Suprapubic skin (tissue), 4 donors: ENCODE results near the gene STKLD1. TPM values are rescaled to one million over a fixed set of nuclear protein-coding genes. Genes with fewer than 3 reads are reported as not detected.

Experiments used
- DNase-seq, 2 donors: peaks; one replicate each; pipeline ENCODE4 v3.0.0-alpha.2; 2019; ENCODE audit warnings: low spot score in 2 of 2
- H3K27ac ChIP-seq: fragments of 200-600 bp; sonication (generic); one replicate; pipeline ENCODE4 v1.5.1; 2019
- H3K27me3 ChIP-seq: fragments of 200-600 bp; sonication (generic); one replicate; pipeline ENCODE4 v1.5.1; 2019
- H3K36me3 ChIP-seq: fragments of 200-600 bp; sonication (generic); one replicate; pipeline ENCODE4 v1.5.1; 2019
- H3K4me1 ChIP-seq: fragments of 200-600 bp; sonication (generic); one replicate; pipeline ENCODE4 v1.5.1; 2019
- H3K4me3 ChIP-seq: fragments of 200-600 bp; sonication (generic); one replicate; pipeline ENCODE4 v1.5.1; 2019; ENCODE audit warnings: mild to moderate bottlenecking
- H3K9me3 ChIP-seq: fragments of 200-600 bp; sonication (generic); one replicate; pipeline ENCODE4 v1.5.1; 2019
- EP300 ChIP-seq: sonication (generic); formaldehyde crosslinking; IDR thresholded peaks from one replicate; pipeline ENCODE4 v1.6.1; 2017; ENCODE audit warnings: antibody characterized with exemption
- POLR2A ChIP-seq, 2 donors: fragments of 450-650 bp; IDR thresholded peaks; one replicate each; pipeline ENCODE4 v1.6.1; 2017; ENCODE audit warnings: antibody characterized with exemption in 2 of 2, mild to moderate bottlenecking in 2 of 2, moderate library complexity in 2 of 2
- POLR2AphosphoS5 ChIP-seq, 3 donors: sonication (generic); formaldehyde crosslinking; IDR thresholded peaks; one replicate each; pipeline ENCODE4 v1.6.1; 2017; ENCODE audit warnings: antibody characterized with exemption in 3 of 3
- WGBS: methylation state at CpG from one replicate; pipeline ENCODE4 v1.1.5; 2018; 5-methylcytosine and 5-hydroxymethylcytosine counted together
- total RNA-seq, 4 donors: library from RNA; depleted of rRNA; stranded (reverse); fragments of >200 nt; gene quantifications; one replicate each; pipeline ENCODE4 v1.1.0, GENCODE V29; 2016
- TF ChIP-seq, protein P1 (sequence below), 2 donors: fragments of 200-600 bp in 1 of 2; fragments of 450-650 bp in 1 of 2; sonication (generic) in 1 of 2; IDR thresholded peaks; one replicate each; pipeline ENCODE4 v1.5.1; 2016 to 2019; ENCODE audit warnings: antibody characterized with exemption in 2 of 2, mild to moderate bottlenecking in 1 of 2, moderate library complexity in 1 of 2

Gene STKLD1
- total RNA-seq, 4 donors from 2014 or later = 1.8 to 4.2 (median 2.3) TPM; not detected in 1

DNA sequence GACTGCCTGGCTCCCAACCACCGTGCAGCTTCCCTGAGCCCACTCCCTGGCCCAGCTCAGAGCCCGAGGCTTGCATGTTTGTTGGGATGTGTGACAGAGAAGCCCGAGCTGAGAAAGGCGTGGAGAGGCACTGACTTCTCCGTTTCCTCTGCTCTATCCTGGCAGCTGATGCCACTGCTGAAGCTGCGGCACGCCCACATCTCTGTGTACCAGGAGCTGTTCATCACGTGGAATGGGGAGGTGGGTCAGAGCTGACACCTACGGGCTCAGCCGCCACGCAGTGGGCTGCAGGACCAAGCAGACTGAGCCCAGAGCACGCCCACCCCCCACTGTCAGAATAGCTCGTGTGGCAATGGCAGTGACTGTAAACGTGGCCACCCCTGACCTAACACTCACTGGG lies 9.3 kb downstream of the STKLD1 start:
- H3K27me3 ChIP-seq = no peaks in the 10 kb centered on the region
- H3K9me3 ChIP-seq = no peaks in the 10 kb centered on the region
- peaks cover 8% of the 10 kb centered on the region for H3K4me1 ChIP-seq
- no peak overlapping the region for H3K27ac ChIP-seq
- no peak overlapping the region for H3K4me3 ChIP-seq
- H3K36me3 ChIP-seq = no peaks in the 10 kb centered on the region
- no peak for TF ChIP-seq POLR2AphosphoS5 (IDR thresholded peaks at IDR 0.05)
- no peak for TF ChIP-seq POLR2A (IDR thresholded peaks at IDR 0.05)
- no peak for TF ChIP-seq EP300
- TF ChIP-seq, protein P1, sequence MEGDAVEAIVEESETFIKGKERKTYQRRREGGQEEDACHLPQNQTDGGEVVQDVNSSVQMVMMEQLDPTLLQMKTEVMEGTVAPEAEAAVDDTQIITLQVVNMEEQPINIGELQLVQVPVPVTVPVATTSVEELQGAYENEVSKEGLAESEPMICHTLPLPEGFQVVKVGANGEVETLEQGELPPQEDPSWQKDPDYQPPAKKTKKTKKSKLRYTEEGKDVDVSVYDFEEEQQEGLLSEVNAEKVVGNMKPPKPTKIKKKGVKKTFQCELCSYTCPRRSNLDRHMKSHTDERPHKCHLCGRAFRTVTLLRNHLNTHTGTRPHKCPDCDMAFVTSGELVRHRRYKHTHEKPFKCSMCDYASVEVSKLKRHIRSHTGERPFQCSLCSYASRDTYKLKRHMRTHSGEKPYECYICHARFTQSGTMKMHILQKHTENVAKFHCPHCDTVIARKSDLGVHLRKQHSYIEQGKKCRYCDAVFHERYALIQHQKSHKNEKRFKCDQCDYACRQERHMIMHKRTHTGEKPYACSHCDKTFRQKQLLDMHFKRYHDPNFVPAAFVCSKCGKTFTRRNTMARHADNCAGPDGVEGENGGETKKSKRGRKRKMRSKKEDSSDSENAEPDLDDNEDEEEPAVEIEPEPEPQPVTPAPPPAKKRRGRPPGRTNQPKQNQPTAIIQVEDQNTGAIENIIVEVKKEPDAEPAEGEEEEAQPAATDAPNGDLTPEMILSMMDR (IDR thresholded peaks at IDR 0.05) = no peak
- WGBS = 68% methylated on average over 6 of the region's 14 CpGs
- DNase-seq = no peak

DNA sequence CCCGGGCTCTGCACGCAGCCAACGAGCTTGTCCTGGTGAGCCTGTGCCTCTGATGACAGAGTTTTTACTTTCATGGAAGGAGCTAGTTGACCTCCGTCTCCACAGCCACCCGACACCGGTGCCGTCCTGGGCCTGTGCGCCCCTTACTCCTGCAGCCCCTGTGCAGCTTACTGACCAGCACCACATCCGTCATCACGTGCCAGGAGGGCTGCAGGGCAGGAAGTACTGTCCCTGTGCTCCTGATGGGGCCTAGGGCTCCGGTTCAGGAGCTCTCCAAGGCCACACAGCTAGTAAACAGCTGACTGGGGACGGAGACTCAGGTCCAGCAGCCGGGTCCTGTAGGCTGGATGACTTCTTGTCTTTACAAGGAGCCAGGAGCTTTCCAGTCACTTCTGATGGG lies 10.2 kb downstream of the STKLD1 start:
- Histone ChIP-seq H3K36me3 (no peaks in the 10 kb centered on the region), H3K27me3 (no peaks in the 10 kb centered on the region), H3K9me3 (no peaks in the 10 kb centered on the region), H3K4me1 (peaks cover 8% of the 10 kb centered on the region), H3K4me3 (no peak overlapping the region), H3K27ac (no peak overlapping the region)
- DNase-seq = no peak
- WGBS = 88% methylated on average over 9 of the region's 13 CpGs
- TF ChIP-seq, protein P1 (IDR thresholded peaks at IDR 0.05) = no peak
- TF ChIP-seq EP300 = no peak
- no peak for TF ChIP-seq POLR2AphosphoS5 (IDR thresholded peaks at IDR 0.05)
- no peak for TF ChIP-seq POLR2A (IDR thresholded peaks at IDR 0.05)

DNA sequence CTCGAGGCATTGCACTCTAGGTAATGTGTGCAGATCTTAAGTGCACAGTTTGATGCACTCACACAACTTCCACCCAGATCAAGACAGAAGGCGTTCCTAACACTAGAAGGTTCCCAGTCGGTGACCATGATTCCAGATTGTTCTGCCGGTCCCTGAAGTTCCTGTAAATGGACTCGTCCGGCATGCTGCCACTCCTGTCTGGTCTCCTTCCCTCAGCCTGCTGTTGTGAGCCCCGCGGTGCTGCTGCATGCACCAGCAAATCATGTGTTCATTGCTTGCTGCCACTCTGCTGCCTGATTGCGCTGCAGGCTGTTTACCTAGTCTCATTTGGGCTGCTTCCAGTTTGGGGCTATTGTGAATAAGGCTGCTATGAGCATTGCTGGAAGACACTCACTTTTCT lies 11.5 kb downstream of the STKLD1 start:
- Histone ChIP-seq H3K4me3 (no peak overlapping the region), H3K9me3 (no peaks in the 10 kb centered on the region), H3K27ac (no peak overlapping the region), H3K4me1 (peaks cover 8% of the 10 kb centered on the region), H3K27me3 (no peaks in the 10 kb centered on the region), H3K36me3 (no peaks in the 10 kb centered on the region)
- DNase-seq = no peak
- TF ChIP-seq POLR2AphosphoS5 (IDR thresholded peaks at IDR 0.05) (no peak), EP300 (no peak), POLR2A (IDR thresholded peaks at IDR 0.05) (no peak)
- TF ChIP-seq, protein P1 (IDR thresholded peaks at IDR 0.05) = no peak
- 65% methylated on average over 7 of the region's 9 CpGs for WGBS

DNA sequence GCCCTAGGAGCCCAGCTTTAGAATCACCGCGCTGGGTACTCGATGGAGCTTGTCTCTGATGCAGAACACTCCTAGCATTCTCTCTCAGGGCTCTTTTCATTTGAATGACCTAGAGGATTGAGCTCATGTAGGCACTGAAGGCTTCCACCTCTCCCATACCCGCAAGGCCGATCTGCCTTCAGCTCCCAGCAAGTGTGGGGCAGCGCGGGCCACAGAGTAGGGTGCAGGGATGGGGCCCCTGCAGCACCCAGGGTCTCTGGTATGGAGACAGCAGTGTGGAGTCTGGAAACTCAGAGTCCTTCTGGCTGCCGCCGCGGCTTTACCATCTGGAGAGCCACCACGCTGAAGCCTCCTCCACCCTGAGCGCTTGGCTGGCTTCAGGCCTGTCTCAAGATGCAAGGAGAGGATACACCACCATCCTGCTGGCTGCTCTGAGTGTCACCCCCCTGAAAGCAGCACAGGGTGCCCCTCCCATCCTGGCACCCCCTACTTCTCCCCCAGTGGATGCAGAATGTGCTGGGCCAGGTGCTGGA lies 12.9 kb downstream of the STKLD1 start:
- H3K36me3 ChIP-seq = no peaks in the 10 kb centered on the region
- no peak overlapping the region for H3K4me3 ChIP-seq
- TF ChIP-seq, protein P1 (IDR thresholded peaks at IDR 0.05) = no peak
- TF ChIP-seq POLR2AphosphoS5 (IDR thresholded peaks at IDR 0.05) = no peak
- TF ChIP-seq POLR2A (IDR thresholded peaks at IDR 0.05) = no peak
- TF ChIP-seq EP300 = no peak
- WGBS = 92% methylated on average over 8 of the region's 12 CpGs
- H3K4me1 ChIP-seq = peaks cover 8% of the 10 kb centered on the region
- no peak for DNase-seq
- H3K27ac ChIP-seq = no peak overlapping the region
- H3K9me3 ChIP-seq = no peaks in the 10 kb centered on the region
- H3K27me3 ChIP-seq = peaks cover 8% of the 10 kb centered on the region

DNA sequence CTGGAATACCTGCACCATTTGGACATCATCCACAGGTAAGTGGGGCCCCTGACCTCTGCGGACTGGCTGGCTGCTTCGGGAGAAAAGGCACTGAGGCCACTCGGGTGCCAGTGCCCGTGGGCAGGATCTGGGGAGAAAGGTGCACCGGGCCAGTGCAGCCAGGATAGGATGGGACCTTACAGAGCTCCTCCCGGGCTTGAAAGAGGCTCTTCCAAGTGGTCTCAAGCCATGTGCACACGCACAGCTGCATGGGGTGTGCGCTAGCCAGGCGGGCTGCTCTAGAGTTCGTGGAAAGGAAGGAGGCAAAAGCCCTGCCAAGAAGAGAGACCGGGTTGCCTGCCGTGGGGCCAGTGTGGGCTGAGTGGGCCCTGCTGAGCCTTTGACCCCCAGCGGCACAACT lies 13.4 kb downstream of the STKLD1 start:
- Histone ChIP-seq H3K27ac (no peak overlapping the region), H3K9me3 (no peaks in the 10 kb centered on the region), H3K36me3 (no peaks in the 10 kb centered on the region), H3K4me1 (peaks cover 8% of the 10 kb centered on the region), H3K4me3 (no peak overlapping the region), H3K27me3 (peaks cover 12% of the 10 kb centered on the region)
- 91% methylated on average over 10 of the region's 13 CpGs for WGBS
- no peak for DNase-seq
- no peak for TF ChIP-seq EP300
- TF ChIP-seq POLR2A (IDR thresholded peaks at IDR 0.05) = no peak
- TF ChIP-seq, protein P1 (IDR thresholded peaks at IDR 0.05) = no peak
- TF ChIP-seq POLR2AphosphoS5 (IDR thresholded peaks at IDR 0.05) = no peak
